ENCODE data around the gene CETP. TPM values are rescaled to one million over a fixed set of nuclear protein-coding genes. Genes with fewer than 3 reads are reported as not detected.

The CETP gene
- total and polyA plus RNA-seq, 2 donors (not counting 1 experiment from before 2014, with no cell fraction given) = 0.06 TPM; not detected in 1

DNA sequence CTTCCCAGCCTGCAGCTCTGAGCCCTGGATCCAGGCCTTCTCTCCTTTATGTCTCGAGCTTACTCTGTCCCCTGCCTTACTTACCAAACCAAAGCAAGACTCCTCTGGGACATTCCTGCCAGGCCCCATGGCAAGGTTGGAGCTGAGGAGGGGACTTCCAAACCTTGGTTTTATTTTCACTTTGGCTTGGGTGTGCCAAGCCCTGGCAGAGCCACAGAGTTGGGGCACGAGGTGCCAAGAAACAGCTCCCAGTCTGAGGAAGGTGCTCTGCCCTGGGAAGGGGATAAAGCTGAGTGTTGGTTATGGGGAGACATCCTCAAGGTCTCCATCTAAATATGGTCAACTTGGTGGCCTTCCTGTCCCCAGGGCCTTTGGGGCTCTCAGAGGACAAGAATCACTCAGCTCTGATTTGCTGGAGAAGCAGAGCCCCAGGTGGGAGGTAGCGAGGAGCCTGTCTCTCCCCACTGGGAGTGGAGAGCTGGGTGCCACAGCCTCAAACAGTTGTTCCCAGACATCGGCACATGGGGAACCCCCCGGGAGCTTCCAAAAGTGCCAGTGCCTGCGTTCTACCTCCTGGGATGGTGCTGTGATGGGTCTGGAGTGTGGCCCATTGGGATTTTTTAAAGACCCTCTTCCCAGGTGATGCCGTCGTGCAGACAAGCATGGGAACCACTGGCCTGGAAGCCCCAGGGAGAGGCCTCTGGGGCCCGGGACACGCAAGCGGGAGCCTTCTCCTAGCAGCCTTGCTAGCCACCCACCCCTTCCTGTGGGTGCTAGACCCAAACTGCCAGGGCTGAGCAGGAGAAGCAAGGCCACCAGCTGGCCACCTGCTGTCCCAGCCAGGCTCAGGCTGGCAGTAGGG lies 37.9 kb downstream of the CETP start:
- H3K4me1 ChIP-seq (ENCODE audit: control insufficient read depth, extremely low read depth, insufficient read depth, low read length) = peaks cover 14% of the 10 kb centered on the region
- TF ChIP-seq EZH2 (IDR thresholded peaks at IDR 0.05; ENCODE audit: low read length, missing control alignments) = no peak
- TF ChIP-seq, protein P1, sequence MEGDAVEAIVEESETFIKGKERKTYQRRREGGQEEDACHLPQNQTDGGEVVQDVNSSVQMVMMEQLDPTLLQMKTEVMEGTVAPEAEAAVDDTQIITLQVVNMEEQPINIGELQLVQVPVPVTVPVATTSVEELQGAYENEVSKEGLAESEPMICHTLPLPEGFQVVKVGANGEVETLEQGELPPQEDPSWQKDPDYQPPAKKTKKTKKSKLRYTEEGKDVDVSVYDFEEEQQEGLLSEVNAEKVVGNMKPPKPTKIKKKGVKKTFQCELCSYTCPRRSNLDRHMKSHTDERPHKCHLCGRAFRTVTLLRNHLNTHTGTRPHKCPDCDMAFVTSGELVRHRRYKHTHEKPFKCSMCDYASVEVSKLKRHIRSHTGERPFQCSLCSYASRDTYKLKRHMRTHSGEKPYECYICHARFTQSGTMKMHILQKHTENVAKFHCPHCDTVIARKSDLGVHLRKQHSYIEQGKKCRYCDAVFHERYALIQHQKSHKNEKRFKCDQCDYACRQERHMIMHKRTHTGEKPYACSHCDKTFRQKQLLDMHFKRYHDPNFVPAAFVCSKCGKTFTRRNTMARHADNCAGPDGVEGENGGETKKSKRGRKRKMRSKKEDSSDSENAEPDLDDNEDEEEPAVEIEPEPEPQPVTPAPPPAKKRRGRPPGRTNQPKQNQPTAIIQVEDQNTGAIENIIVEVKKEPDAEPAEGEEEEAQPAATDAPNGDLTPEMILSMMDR (conservative IDR thresholded peaks at IDR 0.05 in 1 of 2, IDR thresholded peaks at IDR 0.05 in 1 of 2; ENCODE audit: low read depth in 1 of 2, low read length in 2 of 2) = no peak
- peak overlapping the region; percentile 9 for H3K9ac ChIP-seq (ENCODE audit: insufficient read depth, low read length)
- H3K27me3 ChIP-seq (ENCODE audit: control insufficient read depth, insufficient read depth, low read length) = no peaks in the 10 kb centered on the region
- H3K9me3 ChIP-seq (ENCODE audit: control insufficient read depth, insufficient read depth, low read depth, low read length) = no peaks in the 10 kb centered on the region
- peaks cover 55% of the 10 kb centered on the region for H3K79me2 ChIP-seq (ENCODE audit: control insufficient read depth, insufficient read depth, low read length)
- no peak overlapping the region for H3K4me2 ChIP-seq (ENCODE audit: extremely low read depth, insufficient read depth, low read length)
- no peaks in the 10 kb centered on the region for H4K20me1 ChIP-seq (ENCODE audit: control insufficient read depth, extremely low read depth, insufficient read depth, low read length)
- peaks cover 2% of the 10 kb centered on the region for H3K36me3 ChIP-seq (ENCODE audit: control insufficient read depth, insufficient read depth, low read length)
- H3K4me3 ChIP-seq (replicated peaks in 1 of 4; ENCODE audit: control extremely low read depth in 1 of 4, insufficient read depth in 1 of 4, low read depth in 3 of 4, low read length in 4 of 4) = no peak overlapping the region
- no peak overlapping the region for H2AFZ ChIP-seq (ENCODE audit: low read length)
- DNase-seq (ENCODE audit: low read depth in 2 of 2) = no peak
- peak overlapping the region; percentile 90 for H3K27ac ChIP-seq (ENCODE audit: insufficient read depth, low read length)

DNA sequence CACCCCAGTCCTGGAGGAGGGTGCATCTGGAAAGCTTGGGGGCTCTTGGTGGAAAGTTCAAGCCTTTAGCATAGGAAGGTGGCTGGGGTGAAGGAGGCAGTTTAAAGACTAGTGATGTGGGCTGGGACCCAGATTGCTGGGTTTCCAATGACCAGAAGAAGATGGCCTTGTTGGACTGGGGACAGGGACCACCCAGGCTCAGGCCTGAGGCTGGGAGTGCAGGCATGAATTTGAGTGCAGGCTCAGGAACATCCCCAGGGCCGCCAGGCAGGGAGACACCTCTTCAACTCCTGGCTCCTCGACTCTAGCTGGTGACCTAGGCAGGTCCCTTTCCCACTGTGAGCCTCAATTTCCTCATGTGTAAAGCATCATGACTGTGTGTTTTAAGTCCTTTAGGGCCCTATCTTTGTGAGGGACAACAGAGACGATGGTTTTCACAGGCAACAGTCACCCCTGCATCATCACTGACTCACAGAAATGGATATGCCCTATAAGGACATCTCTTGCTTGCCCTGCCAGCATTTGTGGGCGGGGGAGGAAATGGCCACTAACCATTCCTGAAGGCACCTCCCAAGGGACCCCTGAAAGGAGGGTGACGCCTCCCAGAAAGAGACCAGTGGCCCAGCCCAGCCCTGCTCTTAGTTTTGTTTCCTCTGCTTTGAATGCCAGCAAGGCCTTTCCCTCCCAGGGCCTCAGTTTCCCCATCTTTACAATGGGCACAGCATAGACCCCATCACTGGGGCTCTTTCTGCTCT lies 38.7 kb downstream of the CETP start:
- H3K4me1 ChIP-seq (ENCODE audit: control insufficient read depth, extremely low read depth, insufficient read depth, low read length) = peaks cover 14% of the 10 kb centered on the region
- H3K79me2 ChIP-seq (ENCODE audit: control insufficient read depth, insufficient read depth, low read length) = peaks cover 53% of the 10 kb centered on the region
- no peak overlapping the region for H2AFZ ChIP-seq (ENCODE audit: low read length)
- H3K27me3 ChIP-seq (ENCODE audit: control insufficient read depth, insufficient read depth, low read length) = no peaks in the 10 kb centered on the region
- no peaks in the 10 kb centered on the region for H4K20me1 ChIP-seq (ENCODE audit: control insufficient read depth, extremely low read depth, insufficient read depth, low read length)
- peak overlapping the region; percentile 90 for H3K27ac ChIP-seq (ENCODE audit: insufficient read depth, low read length)
- peak; percentile 87 to 96 for DNase-seq (ENCODE audit: low read depth in 2 of 2)
- H3K4me3 ChIP-seq (replicated peaks in 1 of 4; ENCODE audit: control extremely low read depth in 1 of 4, insufficient read depth in 1 of 4, low read depth in 3 of 4, low read length in 4 of 4) = no peak overlapping the region
- peaks cover 2% of the 10 kb centered on the region for H3K36me3 ChIP-seq (ENCODE audit: control insufficient read depth, insufficient read depth, low read length)
- no peaks in the 10 kb centered on the region for H3K9me3 ChIP-seq (ENCODE audit: control insufficient read depth, insufficient read depth, low read depth, low read length)
- TF ChIP-seq, protein P1 (conservative IDR thresholded peaks at IDR 0.05 in 1 of 2, IDR thresholded peaks at IDR 0.05 in 1 of 2; ENCODE audit: low read depth in 1 of 2, low read length in 2 of 2) = no peak
- TF ChIP-seq EZH2 (IDR thresholded peaks at IDR 0.05; ENCODE audit: low read length, missing control alignments) = no peak
- H3K9ac ChIP-seq (ENCODE audit: insufficient read depth, low read length) = peak overlapping the region; percentile 9
- no peak overlapping the region for H3K4me2 ChIP-seq (ENCODE audit: extremely low read depth, insufficient read depth, low read length)

DNA sequence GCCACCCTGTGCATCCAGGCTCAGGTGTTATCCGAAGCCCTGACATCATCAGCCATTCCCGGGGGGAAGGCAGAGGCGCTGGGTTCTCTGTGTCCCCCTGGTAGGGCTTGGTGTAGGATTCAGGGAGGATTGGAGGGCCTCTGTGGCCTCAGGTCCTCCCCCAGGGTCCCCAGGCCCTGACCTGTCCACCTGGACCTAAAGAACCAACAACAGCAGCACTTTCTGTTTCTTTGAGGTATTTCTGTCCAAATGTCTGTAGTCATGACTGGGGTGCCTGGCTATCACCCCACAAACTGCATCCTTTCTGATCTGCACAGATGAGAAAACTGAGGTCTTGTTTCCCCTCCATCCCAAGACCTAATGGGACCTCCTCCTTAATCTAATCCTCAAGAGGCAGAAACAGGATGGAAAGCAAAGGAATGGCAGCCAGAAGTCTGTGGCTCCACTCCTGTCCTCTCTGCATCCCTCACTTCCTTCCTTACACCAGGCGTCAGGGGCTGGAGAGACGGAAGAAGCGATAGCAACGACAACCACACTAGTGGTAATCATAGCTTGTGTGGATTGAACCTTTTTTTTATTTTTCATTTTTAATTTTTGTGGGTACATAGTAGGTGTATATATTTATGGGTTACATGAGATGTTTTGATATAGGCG lies 39.4 kb downstream of the CETP start:
- DNase-seq (ENCODE audit: low read depth in 2 of 2) = no peak
- H3K9ac ChIP-seq (ENCODE audit: insufficient read depth, low read length) = no peak overlapping the region
- no peak overlapping the region for H3K4me2 ChIP-seq (ENCODE audit: extremely low read depth, insufficient read depth, low read length)
- H3K27ac ChIP-seq (ENCODE audit: insufficient read depth, low read length) = peak overlapping the region; percentile 90
- TF ChIP-seq EZH2 (IDR thresholded peaks at IDR 0.05; ENCODE audit: low read length, missing control alignments) = no peak
- TF ChIP-seq, protein P1 (conservative IDR thresholded peaks at IDR 0.05 in 1 of 2, IDR thresholded peaks at IDR 0.05 in 1 of 2; ENCODE audit: low read depth in 1 of 2, low read length in 2 of 2) = no peak
- peaks cover 14% of the 10 kb centered on the region for H3K4me1 ChIP-seq (ENCODE audit: control insufficient read depth, extremely low read depth, insufficient read depth, low read length)
- H4K20me1 ChIP-seq (ENCODE audit: control insufficient read depth, extremely low read depth, insufficient read depth, low read length) = no peaks in the 10 kb centered on the region
- H3K79me2 ChIP-seq (ENCODE audit: control insufficient read depth, insufficient read depth, low read length) = peaks cover 48% of the 10 kb centered on the region
- no peak overlapping the region for H3K4me3 ChIP-seq (replicated peaks in 1 of 4; ENCODE audit: control extremely low read depth in 1 of 4, insufficient read depth in 1 of 4, low read depth in 3 of 4, low read length in 4 of 4)
- no peaks in the 10 kb centered on the region for H3K27me3 ChIP-seq (ENCODE audit: control insufficient read depth, insufficient read depth, low read length)
- no peaks in the 10 kb centered on the region for H3K9me3 ChIP-seq (ENCODE audit: control insufficient read depth, insufficient read depth, low read depth, low read length)
- no peak overlapping the region for H2AFZ ChIP-seq (ENCODE audit: low read length)
- peaks cover 2% of the 10 kb centered on the region for H3K36me3 ChIP-seq (ENCODE audit: control insufficient read depth, insufficient read depth, low read length)

All from fibroblast of lung (primary cell).